GM19035 (cell line): Measurements from ENCODE around the gene CSRNP3.

Experiments
- ATAC-seq: cut with Tn5 transposase; IDR thresholded peaks from one replicate; pipeline ENCODE4 v1.9.1; 2021; ENCODE audit not compliant: unreplicated experiment

Gene CSRNP3

DNA sequence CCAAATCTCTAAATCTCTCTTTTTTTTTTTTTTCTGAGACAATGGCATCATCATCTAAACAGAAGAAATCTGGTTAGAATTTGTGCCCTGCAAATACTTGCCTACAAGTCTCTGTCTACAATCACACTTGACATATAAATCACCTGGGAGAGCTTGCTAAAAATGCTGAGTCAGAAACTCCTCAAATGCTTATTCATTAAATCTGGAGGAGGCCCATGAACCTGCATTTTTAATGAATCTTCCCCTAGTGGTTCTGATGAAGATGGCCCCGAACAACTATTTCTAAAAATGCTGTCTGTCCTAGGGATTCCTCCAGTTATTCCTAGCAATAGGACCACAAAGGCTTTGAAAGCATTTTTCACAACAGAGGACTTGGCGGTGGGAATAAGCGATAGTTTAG, 1.6 kb upstream of the CSRNP3 start:
- no peak for ATAC-seq

GRCh38 chr2:165470361-165470760, 863 bp downstream of the CSRNP3 start:
- ATAC-seq: no peak

GRCh38 chr2:165471349-165471950, 2.0 kb downstream of the CSRNP3 start:
- no peak for ATAC-seq

DNA sequence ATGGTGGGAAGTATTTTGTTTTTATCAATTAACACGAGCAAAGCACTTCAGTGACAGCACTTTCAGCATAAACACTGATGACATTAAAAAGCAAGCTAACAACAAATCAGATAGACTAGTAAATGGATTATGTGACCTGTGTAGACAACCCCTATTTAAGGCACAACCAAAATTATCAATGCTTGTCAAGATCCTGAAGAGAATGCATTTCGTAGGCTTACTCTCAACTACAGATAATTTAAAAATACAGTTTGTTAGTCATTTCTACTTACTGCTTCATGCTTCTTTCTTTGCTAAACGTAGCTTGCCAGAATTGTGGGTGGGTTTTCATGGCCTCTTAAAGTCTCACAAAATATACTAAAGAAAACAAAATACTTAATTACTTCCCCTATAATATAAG, 3.4 kb downstream of the CSRNP3 start:
- no peak for ATAC-seq

DNA sequence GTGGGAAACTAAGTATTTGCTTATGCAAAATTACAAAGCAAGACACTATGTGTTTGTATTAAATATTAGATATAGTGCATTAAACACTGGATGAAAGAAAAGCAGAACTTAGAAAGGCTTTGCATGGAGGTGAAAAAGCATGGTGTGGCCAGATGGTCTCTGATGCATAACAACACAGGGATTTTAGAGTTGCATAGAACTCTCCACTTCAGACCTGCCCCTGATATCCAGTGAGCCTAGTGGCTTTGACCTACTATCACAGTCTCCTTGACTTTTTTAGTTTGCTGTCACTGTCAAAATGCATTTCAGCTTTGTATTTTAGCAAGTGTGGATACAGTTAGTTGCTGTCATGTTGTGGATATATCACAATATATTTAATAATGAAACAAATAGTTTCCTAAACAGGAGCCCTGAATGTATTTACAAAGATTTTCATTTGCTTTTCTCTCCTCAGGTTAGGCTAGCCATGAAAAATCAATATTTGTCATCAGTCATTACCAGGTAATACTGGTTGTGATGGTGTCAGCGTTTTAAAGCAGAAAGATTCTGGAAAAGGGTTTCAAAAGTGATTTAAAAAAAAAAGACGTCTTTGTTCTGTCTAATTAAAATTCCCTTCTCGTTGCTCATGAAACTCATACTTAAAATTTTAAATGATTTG, 5.2 kb downstream of the CSRNP3 start:
- no peak for ATAC-seq

DNA sequence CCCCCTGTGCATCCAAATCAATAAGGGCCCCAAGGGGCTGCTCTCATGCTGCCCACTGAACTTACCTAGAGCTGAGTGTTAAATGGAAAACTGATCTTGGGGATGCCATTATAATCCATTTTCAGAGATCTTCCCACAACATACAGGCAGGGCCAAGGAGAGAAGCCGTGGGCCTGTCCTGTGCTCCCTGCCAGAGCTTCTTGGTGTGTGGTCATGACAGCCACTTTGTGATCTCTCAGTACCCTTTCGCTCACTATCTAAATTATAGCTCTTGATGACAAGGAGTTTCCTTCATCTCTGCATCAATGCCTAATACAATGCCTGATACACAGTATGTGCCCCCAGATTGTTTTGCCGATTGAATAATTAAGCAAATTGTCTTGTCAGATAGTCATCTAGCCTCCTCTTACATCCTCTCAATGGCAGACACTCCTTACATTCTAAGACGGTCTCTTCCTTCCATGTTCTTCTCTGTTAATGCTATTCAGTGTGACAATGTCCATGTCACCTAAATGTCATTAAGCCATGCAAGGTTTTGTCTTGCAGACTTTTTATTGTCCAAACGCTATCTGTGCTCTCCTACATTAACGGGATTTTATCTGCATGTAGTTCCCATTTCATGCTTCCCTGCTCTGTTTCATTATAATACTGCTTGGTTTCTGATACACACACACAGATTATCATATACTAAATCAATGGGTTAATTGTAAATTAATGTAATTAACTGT, 5.9 kb downstream of the CSRNP3 start:
- ATAC-seq: no peak

DNA sequence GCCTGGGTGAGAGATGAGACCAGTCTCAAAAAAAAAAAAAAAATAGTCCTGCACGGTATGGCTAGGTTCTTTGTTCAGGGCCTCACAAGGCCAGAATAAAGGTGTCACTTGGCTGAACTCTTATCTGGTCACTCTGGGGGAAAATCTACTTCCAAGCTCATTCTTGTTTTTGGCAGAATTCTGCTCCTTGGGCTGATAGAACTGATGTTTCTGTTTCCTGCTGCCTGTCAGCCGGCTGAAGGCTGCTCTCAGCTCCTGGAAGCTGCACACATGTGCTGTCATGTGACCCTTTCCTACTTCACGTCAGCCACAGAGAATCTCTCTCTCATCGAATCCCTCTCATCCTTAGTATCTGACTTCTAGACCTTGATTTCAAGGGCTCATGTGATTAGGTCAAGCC, 10.4 kb downstream of the CSRNP3 start:
- no peak for ATAC-seq

GRCh38 chr2:165494573-165494972, 25.1 kb downstream of the CSRNP3 start:
- no peak for ATAC-seq

DNA sequence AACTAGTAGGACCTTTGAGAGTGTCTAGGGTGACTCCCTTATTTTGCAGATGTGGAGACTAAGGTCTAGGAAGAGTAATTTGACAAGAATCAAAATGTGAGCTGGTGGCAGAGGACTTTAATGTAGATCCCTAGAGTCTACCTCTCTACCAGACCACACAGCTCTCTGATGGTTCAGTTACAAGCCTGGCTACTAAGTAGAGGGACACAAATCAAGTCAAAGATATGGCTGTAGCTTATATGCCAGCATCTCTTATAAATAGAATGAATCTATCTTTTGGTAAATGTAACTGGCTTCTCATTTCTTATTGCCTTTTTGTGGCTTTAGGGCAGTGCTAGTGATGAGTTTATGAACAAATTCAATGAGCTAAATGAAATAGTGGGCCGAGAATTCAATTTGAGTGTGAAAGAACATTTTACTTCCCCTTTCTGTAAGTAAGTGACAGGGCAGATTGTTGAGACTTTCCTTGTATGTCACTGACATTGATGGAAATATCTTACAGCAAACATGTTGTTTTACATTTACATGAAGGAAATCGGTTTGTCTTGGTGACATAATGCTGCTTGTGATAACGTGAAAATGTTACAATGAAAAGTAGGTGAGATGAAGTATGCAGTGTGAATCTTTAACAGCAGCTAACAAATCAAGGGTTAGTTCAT, 28.3 kb downstream of the CSRNP3 start:
- ATAC-seq: no peak

DNA sequence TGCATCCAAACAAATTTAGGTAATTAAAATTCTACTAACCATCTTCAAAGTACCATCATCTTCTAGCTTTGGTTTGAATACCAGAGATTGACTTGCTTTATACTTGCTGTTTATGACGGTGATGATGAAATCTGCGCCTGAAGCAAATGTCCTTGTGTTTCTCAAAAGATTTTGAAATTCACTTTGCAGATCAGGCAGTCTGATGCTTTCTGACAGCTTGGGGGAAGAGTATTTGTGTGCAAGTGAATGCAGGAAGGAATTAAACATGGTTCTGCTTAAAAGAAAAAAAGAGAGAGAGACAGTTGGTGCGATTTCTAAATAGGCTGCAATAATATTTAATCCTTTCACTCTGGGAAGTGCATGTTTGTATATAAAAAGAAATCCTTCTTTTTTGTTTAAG, 29.6 kb downstream of the CSRNP3 start:
- ATAC-seq: no peak

- ATAC-seq: no peak
These were observed 30.5 kb downstream of the CSRNP3 start for GRCh38 chr2:165500001-165500400.

GRCh38 chr2:165500816-165501215, 31.3 kb downstream of the CSRNP3 start:
- no peak for ATAC-seq

DNA sequence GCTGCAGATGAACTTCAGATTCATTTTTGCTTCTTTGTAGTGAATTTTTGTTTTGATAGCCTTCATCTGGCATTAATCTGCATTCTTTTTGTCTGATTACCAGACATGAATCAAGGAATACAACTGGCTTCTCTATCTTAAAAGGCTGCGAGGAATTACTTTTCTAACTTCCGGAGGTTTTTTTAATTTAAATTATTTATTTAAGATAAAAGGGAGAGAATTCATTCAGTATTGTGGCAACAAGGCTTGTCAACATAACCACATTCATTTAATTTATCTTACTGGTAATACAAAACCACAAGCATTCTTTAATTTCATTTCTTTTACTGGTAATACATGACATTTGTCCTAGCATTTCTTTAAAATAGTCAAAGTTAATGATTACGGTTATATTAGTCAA, 36.0 kb downstream of the CSRNP3 start:
- ATAC-seq: no peak

GRCh38 chr2:165508927-165509326, 39.4 kb downstream of the CSRNP3 start:
- ATAC-seq: no peak

GRCh38 chr2:165513479-165513878, 44.0 kb downstream of the CSRNP3 start:
- no peak for ATAC-seq

GRCh38 chr2:165518611-165519010, 49.1 kb downstream of the CSRNP3 start:
- no peak for ATAC-seq

DNA sequence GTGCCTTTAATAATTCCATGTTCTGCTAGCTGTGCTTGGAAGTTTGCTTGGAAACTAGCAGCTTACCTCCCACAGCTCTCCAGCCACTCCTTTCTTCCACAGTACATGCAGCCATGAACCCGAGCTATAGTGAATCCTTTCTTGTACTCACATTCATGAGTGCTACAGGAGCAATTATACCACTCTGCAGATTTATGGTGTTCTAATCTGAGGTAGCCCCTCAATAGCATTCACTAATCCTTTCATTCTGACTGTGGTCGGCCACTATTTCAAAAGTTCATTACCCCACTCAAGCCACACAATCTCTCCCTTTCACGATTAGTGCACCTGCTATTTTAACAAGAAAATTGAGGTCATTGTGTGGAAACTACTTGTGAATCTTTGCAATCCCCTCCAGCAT, 53.2 kb downstream of the CSRNP3 start:
- ATAC-seq: no peak

GRCh38 chr2:165524720-165525119, 55.2 kb downstream of the CSRNP3 start:
- no peak for ATAC-seq

- no peak for ATAC-seq
These were observed 59.2 kb downstream of the CSRNP3 start for GRCh38 chr2:165528691-165529090.

GRCh38 chr2:165529130-165529529, 59.6 kb downstream of the CSRNP3 start:
- ATAC-seq: no peak

DNA sequence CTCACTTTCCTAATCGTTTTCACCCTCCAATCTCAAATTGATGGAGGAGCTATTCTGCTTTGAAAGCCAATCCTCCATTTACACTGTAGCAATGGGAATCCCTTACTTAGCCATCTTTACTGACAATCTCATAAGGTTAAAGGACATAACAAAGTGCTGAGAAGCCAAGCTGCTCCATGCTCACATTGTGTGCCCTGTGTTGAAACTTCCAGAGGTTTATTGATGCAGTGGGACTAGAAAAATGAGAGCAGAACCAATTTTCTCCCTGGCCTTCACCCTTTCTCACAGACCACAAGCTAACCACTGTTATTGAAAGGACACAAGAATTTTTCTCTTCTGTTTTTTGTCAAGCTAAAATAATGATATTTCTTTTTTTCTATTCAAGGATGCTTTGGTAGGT, 63.8 kb downstream of the CSRNP3 start:
- no peak for ATAC-seq

DNA sequence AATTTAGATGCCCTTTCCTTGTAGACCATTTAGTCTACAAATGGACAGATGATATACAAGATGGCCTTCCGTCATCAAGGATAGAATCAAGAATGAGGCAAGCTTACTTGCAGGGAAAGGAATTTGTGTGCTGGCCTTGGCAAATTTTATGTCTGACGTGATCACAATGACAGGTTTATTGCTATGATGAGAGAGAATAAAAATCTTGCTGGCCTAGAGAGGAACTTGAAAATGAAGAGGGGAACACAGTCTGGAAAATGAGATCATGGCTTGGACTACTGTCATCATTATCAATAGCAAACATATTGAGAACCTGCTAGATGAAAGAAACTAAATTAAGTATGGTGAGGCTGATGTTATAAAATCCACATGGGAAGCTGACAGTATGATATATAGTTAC, 66.0 kb downstream of the CSRNP3 start:
- no peak for ATAC-seq
